GM23338 (cell line): ENCODE results near the gene ZFP90. TPM values are rescaled to one million over a fixed set of nuclear protein-coding genes. Genes with fewer than 3 reads are reported as not detected.
A peak's percentile ranks its signal among the peaks of the same experiment; 100 is the strongest.

Experiments
- ATAC-seq: fragments of 200-7000 bp; cut with Tn5 transposase; 3 replicates; pipeline ENCODE4 v1.9.1; 2020
- DNase-seq: peaks from one replicate; pipeline ENCODE4 v3.0.0-alpha.2; 2015; ENCODE audit warnings: low spot score
- H2AFZ ChIP-seq: fragments of 200-600 bp; sonication (generic); 2 replicates; pipeline ENCODE4 v1.8.0; 2016; ENCODE audit warnings: antibody characterized with exemption, mild to moderate bottlenecking, moderate library complexity
- H3F3A ChIP-seq: fragments of 200-600 bp; sonication (generic); replicated peaks from 2 replicates; pipeline ENCODE4 v1.8.0; 2017; ENCODE audit warnings: antibody characterized with exemption, mixed run types, low read depth
- H3K27ac ChIP-seq: fragments of 200-600 bp; sonication (generic); 2 replicates; pipeline ENCODE4 v1.6.1; 2016; ENCODE audit warnings: low read depth
- H3K27me3 ChIP-seq: fragments of 200-600 bp; sonication (generic); 2 replicates; pipeline ENCODE4 v1.8.0; 2016; ENCODE audit warnings: mild to moderate bottlenecking, mixed run types, moderate library complexity; ENCODE audit not compliant: insufficient read depth
- H3K36me3 ChIP-seq: fragments of 200-600 bp; sonication (generic); 2 replicates; pipeline ENCODE4 v1.8.0; 2016; ENCODE audit warnings: mild to moderate bottlenecking; ENCODE audit not compliant: insufficient read depth
- H3K4me1 ChIP-seq: fragments of 200-600 bp; sonication (generic); 2 replicates; pipeline ENCODE4 v1.8.0; 2016; ENCODE audit warnings: mild to moderate bottlenecking, moderate library complexity; ENCODE audit not compliant: insufficient read depth
- H3K4me2 ChIP-seq: fragments of 200-600 bp; sonication (generic); 2 replicates; pipeline ENCODE4 v1.7.1; 2017; ENCODE audit warnings: mixed run types
- H3K4me3 ChIP-seq: fragments of 200-600 bp; sonication (generic); 2 replicates; pipeline ENCODE4 v1.6.1; 2016; ENCODE audit warnings: mixed run types
- H3K79me2 ChIP-seq: fragments of 200-600 bp; sonication (generic); replicated peaks from 2 replicates; pipeline ENCODE4 v1.8.0; 2017; ENCODE audit warnings: mild to moderate bottlenecking; ENCODE audit not compliant: insufficient read depth
- H3K9me2 ChIP-seq: fragments of 200-600 bp; sonication (generic); 2 replicates; pipeline ENCODE4 v1.8.0; 2017; ENCODE audit not compliant: insufficient read depth
- H4K20me1 ChIP-seq: fragments of 200-600 bp; sonication (generic); replicated peaks from 2 replicates; pipeline ENCODE4 v1.8.0; 2017; ENCODE audit warnings: mild to moderate bottlenecking; ENCODE audit not compliant: insufficient read depth
- H3K27ac Mint-ChIP-seq: 2 replicates; pipeline ENCODE4 v1.8.0; 2020; ENCODE audit warnings: inconsistent platforms, mild to moderate bottlenecking, moderate library complexity, mixed read lengths
- H3K27me3 Mint-ChIP-seq: 3 replicates; pipeline ENCODE4 v1.8.0; 2022; ENCODE audit warnings: low read depth, mild to moderate bottlenecking, moderate library complexity, mixed read lengths, inconsistent platforms; ENCODE audit not compliant: insufficient read depth, poor library complexity
- H3K36me3 Mint-ChIP-seq: 3 replicates; pipeline ENCODE4 v1.8.0; 2021; ENCODE audit warnings: low read depth, mild to moderate bottlenecking, inconsistent platforms, moderate library complexity, mixed read lengths
- H3K4me1 Mint-ChIP-seq: 3 replicates; pipeline ENCODE4 v1.8.0; 2020; ENCODE audit warnings: mild to moderate bottlenecking, inconsistent platforms, mixed read lengths
- H3K4me3 Mint-ChIP-seq: 3 replicates; pipeline ENCODE4 v1.8.0; 2021; ENCODE audit warnings: moderate library complexity, mild to moderate bottlenecking, inconsistent platforms, mixed read lengths
- H3K9me3 Mint-ChIP-seq: 3 replicates; pipeline ENCODE4 v1.8.0; 2020; ENCODE audit warnings: moderate library complexity, mild to moderate bottlenecking, inconsistent platforms, mixed read lengths
- CREB1 ChIP-seq: fragments of 250-450 bp; sonication (Bioruptor Pico); IDR thresholded peaks from 2 replicates; pipeline ENCODE4 v1.5.0; 2020; ENCODE audit warnings: low read depth, mild to moderate bottlenecking, moderate library complexity
- CTCF ChIP-seq, 2 experiments: fragments of 200-600 bp in 1 of 2; sonication (generic) in 1 of 2; conservative IDR thresholded peaks; 2 replicates each; pipeline versions ENCODE4 v1.5.1 to v1.6.1; 2016 to 2017; ENCODE audit warnings: antibody characterized with exemption in 2 of 2, low read depth in 2 of 2, mild to moderate bottlenecking in 2 of 2, moderate library complexity in 1 of 2
- EZH2 ChIP-seq: fragments of 200-600 bp; sonication (generic); IDR thresholded peaks from one replicate; pipeline ENCODE4 v1.8.0; 2017; ENCODE audit warnings: antibody characterized with exemption, mild to moderate bottlenecking, low read depth; ENCODE audit not compliant: unreplicated experiment
- EZH2phosphoT487 ChIP-seq: fragments of 200-600 bp; sonication (generic); IDR thresholded peaks from one replicate; pipeline ENCODE4 v1.8.1; 2018; ENCODE audit warnings: antibody characterized with exemption; ENCODE audit not compliant: unreplicated experiment
- JUNB ChIP-seq: IDR thresholded peaks from one replicate; pipeline ENCODE4 v1.6.1; 2016; ENCODE audit warnings: antibody characterized with exemption; ENCODE audit not compliant: unreplicated experiment
- NANOG ChIP-seq: IDR thresholded peaks from 2 replicates; pipeline ENCODE4 v1.6.1; 2016; ENCODE audit warnings: antibody characterized with exemption, borderline replicate concordance
- POLR2AphosphoS5 ChIP-seq: IDR thresholded peaks from 2 replicates; pipeline ENCODE4 v1.6.1; 2016; ENCODE audit warnings: antibody characterized with exemption, low read depth
- STAT1 ChIP-seq: IDR thresholded peaks from one replicate; pipeline ENCODE4 v1.6.1; 2016; ENCODE audit warnings: antibody characterized with exemption; ENCODE audit not compliant: unreplicated experiment
- ZNF114 ChIP-seq: fragments of 250-450 bp; sonication (Bioruptor Pico); IDR thresholded peaks from 2 replicates; pipeline ENCODE4 v1.5.0; 2020; ENCODE audit warnings: mild to moderate bottlenecking, moderate library complexity
- ZNF331 ChIP-seq: fragments of 250-450 bp; sonication (Bioruptor Pico); IDR thresholded peaks from 2 replicates; pipeline ENCODE4 v1.5.0; 2020; ENCODE audit warnings: low read depth, mild to moderate bottlenecking, moderate library complexity
- polyA plus RNA-seq: library from polyadenylated mRNA; unstranded; fragments of >200 nt; fragmentation: Nextera tagmentation; extraction: Ambion mirVana; gene quantifications from 2 replicates; pipeline ENCODE4 v1.2.1, GENCODE V29; 2016
- total RNA-seq: library from RNA; depleted of rRNA; stranded (reverse); fragments of >200 nt; shearing (Covaris generic); gene quantifications from 2 replicates; pipeline ENCODE4 v1.2.3, GENCODE V29; 2014
- TF ChIP-seq, protein P1 (sequence below): fragments of 250-450 bp; sonication (Bioruptor Pico); IDR thresholded peaks from 2 replicates; pipeline ENCODE4 v1.5.0; 2020; ENCODE audit warnings: mild to moderate bottlenecking, moderate library complexity
- TF ChIP-seq, protein P2 (sequence below): IDR thresholded peaks from 2 replicates; pipeline ENCODE4 v1.6.1; 2016; ENCODE audit warnings: antibody characterized with exemption

The ZFP90 gene
- total and polyA plus RNA-seq, 2 experiments from 2014 or later = 12.8 to 14.6 TPM

- TF ChIP-seq EZH2 = no peak
- TF ChIP-seq JUNB = no peak
- no peak for TF ChIP-seq NANOG
- no peak for TF ChIP-seq POLR2AphosphoS5
- no peak for TF ChIP-seq STAT1
- TF ChIP-seq ZNF114 = no peak
- TF ChIP-seq CTCF (conservative IDR thresholded peaks at IDR 0.05; ENCODE audit: low read depth in 2 of 2) = no peak
- no peak for TF ChIP-seq CREB1
These were observed 24.7 kb downstream of the ZFP90 start (continued) for GRCh38 chr16:68563631-68564381.

GRCh38 chr16:68564382-68564985, 25.4 kb downstream of the ZFP90 start:
- H3K27ac Mint-ChIP-seq = no peak overlapping the region
- ATAC-seq (no peak), DNase-seq (peak; percentile 42)
- H3F3A ChIP-seq = peaks cover 10% of the 10 kb centered on the region; the same call in 1 of the 2 replicates
- peaks cover 72% of the 10 kb centered on the region for H3K36me3 ChIP-seq
- peaks cover 1% of the 10 kb centered on the region for H3K27me3 Mint-ChIP-seq
- no peaks in the 10 kb centered on the region for H3K27me3 ChIP-seq
- no peaks in the 10 kb centered on the region for H3K9me2 ChIP-seq
- H3K9me3 Mint-ChIP-seq = peaks cover 98% of the 10 kb centered on the region
- no peaks in the 10 kb centered on the region for H3K4me1 ChIP-seq
- H3K4me3 Mint-ChIP-seq = no peak overlapping the region
- no peak overlapping the region for H3K4me2 ChIP-seq
- H3K27ac ChIP-seq = no peak overlapping the region
- H3K36me3 Mint-ChIP-seq = peaks cover 87% of the 10 kb centered on the region
- no peaks in the 10 kb centered on the region for H4K20me1 ChIP-seq
- H3K79me2 ChIP-seq = no peaks in the 10 kb centered on the region
- no peak overlapping the region for H2AFZ ChIP-seq
- no peaks in the 10 kb centered on the region for H3K4me1 Mint-ChIP-seq
- no peak overlapping the region for H3K4me3 ChIP-seq
- no peak for TF ChIP-seq NANOG
- TF ChIP-seq JUNB = no peak
- TF ChIP-seq EZH2 = no peak
- no peak for TF ChIP-seq CTCF (conservative IDR thresholded peaks at IDR 0.05; ENCODE audit: low read depth in 2 of 2)
- TF ChIP-seq, protein P1, sequence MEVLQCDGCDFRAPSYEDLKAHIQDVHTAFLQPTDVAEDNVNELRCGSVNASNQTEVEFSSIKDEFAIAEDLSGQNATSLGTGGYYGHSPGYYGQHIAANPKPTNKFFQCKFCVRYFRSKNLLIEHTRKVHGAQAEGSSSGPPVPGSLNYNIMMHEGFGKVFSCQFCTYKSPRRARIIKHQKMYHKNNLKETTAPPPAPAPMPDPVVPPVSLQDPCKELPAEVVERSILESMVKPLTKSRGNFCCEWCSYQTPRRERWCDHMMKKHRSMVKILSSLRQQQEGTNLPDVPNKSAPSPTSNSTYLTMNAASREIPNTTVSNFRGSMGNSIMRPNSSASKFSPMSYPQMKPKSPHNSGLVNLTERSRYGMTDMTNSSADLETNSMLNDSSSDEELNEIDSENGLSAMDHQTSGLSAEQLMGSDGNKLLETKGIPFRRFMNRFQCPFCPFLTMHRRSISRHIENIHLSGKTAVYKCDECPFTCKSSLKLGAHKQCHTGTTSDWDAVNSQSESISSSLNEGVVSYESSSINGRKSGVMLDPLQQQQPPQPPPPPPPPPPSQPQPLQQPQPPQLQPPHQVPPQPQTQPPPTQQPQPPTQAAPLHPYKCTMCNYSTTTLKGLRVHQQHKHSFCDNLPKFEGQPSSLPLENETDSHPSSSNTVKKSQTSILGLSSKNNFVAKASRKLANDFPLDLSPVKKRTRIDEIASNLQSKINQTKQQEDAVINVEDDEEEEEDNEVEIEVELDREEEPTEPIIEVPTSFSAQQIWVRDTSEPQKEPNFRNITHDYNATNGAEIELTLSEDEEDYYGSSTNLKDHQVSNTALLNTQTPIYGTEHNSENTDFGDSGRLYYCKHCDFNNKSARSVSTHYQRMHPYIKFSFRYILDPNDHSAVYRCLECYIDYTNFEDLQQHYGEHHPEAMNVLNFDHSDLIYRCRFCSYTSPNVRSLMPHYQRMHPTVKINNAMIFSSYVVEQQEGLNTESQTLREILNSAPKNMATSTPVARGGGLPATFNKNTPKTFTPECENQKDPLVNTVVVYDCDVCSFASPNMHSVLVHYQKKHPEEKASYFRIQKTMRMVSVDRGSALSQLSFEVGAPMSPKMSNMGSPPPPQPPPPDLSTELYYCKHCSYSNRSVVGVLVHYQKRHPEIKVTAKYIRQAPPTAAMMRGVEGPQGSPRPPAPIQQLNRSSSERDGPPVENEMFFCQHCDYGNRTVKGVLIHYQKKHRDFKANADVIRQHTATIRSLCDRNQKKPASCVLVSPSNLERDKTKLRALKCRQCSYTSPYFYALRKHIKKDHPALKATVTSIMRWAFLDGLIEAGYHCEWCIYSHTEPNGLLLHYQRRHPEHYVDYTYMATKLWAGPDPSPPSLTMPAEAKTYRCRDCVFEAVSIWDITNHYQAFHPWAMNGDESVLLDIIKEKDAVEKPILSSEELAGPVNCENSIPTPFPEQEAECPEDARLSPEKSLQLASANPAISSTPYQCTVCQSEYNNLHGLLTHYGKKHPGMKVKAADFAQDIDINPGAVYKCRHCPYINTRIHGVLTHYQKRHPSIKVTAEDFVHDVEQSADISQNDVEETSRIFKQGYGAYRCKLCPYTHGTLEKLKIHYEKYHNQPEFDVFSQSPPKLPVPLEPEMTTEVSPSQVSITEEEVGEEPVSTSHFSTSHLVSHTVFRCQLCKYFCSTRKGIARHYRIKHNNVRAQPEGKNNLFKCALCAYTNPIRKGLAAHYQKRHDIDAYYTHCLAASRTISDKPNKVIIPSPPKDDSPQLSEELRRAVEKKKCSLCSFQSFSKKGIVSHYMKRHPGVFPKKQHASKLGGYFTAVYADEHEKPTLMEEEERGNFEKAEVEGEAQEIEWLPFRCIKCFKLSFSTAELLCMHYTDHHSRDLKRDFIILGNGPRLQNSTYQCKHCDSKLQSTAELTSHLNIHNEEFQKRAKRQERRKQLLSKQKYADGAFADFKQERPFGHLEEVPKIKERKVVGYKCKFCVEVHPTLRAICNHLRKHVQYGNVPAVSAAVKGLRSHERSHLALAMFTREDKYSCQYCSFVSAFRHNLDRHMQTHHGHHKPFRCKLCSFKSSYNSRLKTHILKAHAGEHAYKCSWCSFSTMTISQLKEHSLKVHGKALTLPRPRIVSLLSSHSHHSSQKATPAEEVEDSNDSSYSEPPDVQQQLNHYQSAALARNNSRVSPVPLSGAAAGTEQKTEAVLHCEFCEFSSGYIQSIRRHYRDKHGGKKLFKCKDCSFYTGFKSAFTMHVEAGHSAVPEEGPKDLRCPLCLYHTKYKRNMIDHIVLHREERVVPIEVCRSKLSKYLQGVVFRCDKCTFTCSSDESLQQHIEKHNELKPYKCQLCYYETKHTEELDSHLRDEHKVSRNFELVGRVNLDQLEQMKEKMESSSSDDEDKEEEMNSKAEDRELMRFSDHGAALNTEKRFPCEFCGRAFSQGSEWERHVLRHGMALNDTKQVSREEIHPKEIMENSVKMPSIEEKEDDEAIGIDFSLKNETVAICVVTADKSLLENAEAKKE (CRISPR knock-in tag) = no peak
- no peak for TF ChIP-seq POLR2AphosphoS5
- no peak for TF ChIP-seq CREB1
- TF ChIP-seq ZNF114 = no peak
- no peak for TF ChIP-seq STAT1
- TF ChIP-seq ZNF331 (CRISPR knock-in tag) = no peak
- TF ChIP-seq, protein P2, sequence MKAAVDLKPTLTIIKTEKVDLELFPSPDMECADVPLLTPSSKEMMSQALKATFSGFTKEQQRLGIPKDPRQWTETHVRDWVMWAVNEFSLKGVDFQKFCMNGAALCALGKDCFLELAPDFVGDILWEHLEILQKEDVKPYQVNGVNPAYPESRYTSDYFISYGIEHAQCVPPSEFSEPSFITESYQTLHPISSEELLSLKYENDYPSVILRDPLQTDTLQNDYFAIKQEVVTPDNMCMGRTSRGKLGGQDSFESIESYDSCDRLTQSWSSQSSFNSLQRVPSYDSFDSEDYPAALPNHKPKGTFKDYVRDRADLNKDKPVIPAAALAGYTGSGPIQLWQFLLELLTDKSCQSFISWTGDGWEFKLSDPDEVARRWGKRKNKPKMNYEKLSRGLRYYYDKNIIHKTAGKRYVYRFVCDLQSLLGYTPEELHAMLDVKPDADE = no peak
- no peak for TF ChIP-seq EZH2phosphoT487
